ENCODE results near the gene CCDC136.

- TF ChIP-seq, protein P1, sequence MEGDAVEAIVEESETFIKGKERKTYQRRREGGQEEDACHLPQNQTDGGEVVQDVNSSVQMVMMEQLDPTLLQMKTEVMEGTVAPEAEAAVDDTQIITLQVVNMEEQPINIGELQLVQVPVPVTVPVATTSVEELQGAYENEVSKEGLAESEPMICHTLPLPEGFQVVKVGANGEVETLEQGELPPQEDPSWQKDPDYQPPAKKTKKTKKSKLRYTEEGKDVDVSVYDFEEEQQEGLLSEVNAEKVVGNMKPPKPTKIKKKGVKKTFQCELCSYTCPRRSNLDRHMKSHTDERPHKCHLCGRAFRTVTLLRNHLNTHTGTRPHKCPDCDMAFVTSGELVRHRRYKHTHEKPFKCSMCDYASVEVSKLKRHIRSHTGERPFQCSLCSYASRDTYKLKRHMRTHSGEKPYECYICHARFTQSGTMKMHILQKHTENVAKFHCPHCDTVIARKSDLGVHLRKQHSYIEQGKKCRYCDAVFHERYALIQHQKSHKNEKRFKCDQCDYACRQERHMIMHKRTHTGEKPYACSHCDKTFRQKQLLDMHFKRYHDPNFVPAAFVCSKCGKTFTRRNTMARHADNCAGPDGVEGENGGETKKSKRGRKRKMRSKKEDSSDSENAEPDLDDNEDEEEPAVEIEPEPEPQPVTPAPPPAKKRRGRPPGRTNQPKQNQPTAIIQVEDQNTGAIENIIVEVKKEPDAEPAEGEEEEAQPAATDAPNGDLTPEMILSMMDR (IDR thresholded peaks at IDR 0.05), result no peak
- no peak for TF ChIP-seq ZFX (IDR thresholded peaks at IDR 0.05; ENCODE audit: borderline replicate concordance)
Measured at GRCh38 chr7:128868624-128869137, 76.9 kb downstream of the CCDC136 start.

Measured in 22Rv1 (cell line).